Measurements from ENCODE around the gene OR5K3.

Gene OR5K3

DNA sequence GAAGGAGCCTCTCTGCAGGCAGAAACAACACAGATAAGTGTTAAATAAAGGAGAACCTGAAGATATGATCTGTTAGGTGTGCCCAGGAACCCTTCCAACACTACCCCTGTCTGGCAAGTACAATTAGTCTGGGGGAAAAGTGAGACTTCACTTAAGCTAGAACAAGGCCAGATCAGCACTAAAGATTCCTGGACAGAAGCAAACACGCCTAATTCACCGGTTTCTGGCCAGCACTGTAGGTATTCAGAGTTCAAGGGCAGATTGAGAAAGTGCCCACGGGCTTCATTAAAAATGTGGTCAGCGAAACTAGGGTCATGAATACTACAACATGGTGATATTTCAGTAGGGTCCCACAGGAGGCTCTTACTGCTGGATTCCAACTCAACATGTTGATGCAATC lies 43.9 kb downstream of the OR5K3 start:
- DNase-seq: no peak

DNA sequence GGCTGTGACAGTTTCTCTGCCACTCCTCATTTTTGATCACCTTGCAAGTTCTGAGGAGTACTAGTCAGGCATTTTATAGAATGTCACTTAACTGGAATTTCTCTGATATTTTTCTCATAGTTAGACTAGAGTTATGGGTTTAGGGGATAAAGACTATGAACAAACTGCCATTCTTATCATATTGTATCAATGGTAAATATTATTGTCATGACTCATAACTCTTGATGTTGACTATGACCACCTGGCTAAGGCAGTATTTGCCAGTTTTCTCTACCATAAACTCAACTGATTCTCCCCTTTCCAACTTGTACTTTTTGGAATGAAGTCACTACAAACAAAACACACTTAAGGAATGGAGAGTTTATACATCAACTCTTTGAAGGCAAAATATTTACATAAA lies 49.8 kb downstream of the OR5K3 start:
- DNase-seq: no peak
